Suprapubic skin (tissue), 3 donors: ENCODE results near the gene VAV2.

Experiments
- EP300 ChIP-seq: sonication (generic); formaldehyde crosslinking; IDR thresholded peaks from one replicate; pipeline ENCODE4 v1.6.1; 2017; ENCODE audit warnings: antibody characterized with exemption
- POLR2A ChIP-seq, 2 donors: fragments of 450-650 bp; IDR thresholded peaks; one replicate each; pipeline ENCODE4 v1.6.1; 2017; ENCODE audit warnings: antibody characterized with exemption in 2 of 2, mild to moderate bottlenecking in 2 of 2, moderate library complexity in 2 of 2
- TF ChIP-seq, protein P1 (sequence below), 2 donors: fragments of 200-600 bp in 1 of 2; fragments of 450-650 bp in 1 of 2; sonication (generic) in 1 of 2; IDR thresholded peaks; one replicate each; pipeline ENCODE4 v1.5.1; 2016 to 2019; ENCODE audit warnings: antibody characterized with exemption in 2 of 2, mild to moderate bottlenecking in 1 of 2, moderate library complexity in 1 of 2

DNA sequence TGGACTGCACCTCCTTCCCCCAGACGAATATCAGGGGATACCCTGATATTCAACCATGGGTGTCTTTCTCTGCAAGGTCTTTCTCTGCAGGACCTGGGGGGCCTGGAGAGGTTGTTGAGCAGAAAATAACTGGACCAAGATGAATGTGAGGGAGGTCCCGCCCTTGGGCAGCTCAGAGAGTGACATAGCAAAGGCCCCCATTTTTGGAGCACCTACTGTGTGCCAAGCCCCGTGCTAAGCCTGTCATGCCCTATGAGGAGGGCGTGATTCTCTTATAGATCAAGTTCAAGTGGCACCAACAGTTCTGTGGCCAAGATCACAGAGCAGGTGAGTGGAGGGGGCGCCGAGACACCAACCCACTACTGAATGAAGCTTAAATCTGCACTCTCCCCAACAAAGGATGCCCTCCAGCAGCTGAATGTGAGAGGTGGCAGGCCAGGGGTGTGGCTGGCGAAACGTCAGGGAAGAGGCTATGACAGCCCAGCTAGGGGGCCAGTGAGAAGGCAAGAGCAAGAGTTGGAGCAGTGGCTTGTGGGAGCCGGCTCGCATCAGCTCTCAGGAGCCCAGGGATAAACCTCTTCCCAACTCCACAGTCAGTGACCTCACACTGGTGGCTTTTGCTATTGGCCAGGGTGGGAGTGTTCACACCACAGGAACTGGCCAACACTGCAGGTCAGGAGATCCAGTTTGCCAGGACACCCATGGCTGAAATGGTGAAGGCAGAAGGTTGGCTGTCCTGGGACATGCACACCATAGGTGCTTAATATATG lies 259.3 kb downstream of the VAV2 start:
- TF ChIP-seq, protein P1, sequence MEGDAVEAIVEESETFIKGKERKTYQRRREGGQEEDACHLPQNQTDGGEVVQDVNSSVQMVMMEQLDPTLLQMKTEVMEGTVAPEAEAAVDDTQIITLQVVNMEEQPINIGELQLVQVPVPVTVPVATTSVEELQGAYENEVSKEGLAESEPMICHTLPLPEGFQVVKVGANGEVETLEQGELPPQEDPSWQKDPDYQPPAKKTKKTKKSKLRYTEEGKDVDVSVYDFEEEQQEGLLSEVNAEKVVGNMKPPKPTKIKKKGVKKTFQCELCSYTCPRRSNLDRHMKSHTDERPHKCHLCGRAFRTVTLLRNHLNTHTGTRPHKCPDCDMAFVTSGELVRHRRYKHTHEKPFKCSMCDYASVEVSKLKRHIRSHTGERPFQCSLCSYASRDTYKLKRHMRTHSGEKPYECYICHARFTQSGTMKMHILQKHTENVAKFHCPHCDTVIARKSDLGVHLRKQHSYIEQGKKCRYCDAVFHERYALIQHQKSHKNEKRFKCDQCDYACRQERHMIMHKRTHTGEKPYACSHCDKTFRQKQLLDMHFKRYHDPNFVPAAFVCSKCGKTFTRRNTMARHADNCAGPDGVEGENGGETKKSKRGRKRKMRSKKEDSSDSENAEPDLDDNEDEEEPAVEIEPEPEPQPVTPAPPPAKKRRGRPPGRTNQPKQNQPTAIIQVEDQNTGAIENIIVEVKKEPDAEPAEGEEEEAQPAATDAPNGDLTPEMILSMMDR (IDR thresholded peaks at IDR 0.05): no peak
- TF ChIP-seq POLR2A (IDR thresholded peaks at IDR 0.05) (no peak), EP300 (no peak)
